Measurements from ENCODE around the gene SAMD14.

Gene SAMD14

GRCh38 chr17:50132104-50132794, 2.3 kb upstream of the SAMD14 start:
- Histone ChIP-seq H3K27me3 (ENCODE audit: control insufficient read depth, insufficient read depth, low read length) (no peaks in the 10 kb centered on the region), H3K4me1 (peaks cover 15% of the 10 kb centered on the region), H2AFZ (no peak overlapping the region), H3K4me3 (ENCODE audit: low read depth, low read length) (no peak overlapping the region), H3K36me3 (ENCODE audit: control insufficient read depth, insufficient read depth, low read length) (no peaks in the 10 kb centered on the region), H3K4me2 (ENCODE audit: low read length) (peak overlapping the region; percentile 37), H3K79me2 (no peaks in the 10 kb centered on the region), H3K9ac (no peak overlapping the region), H3K9me3 (ENCODE audit: control insufficient read depth, low read length) (no peaks in the 10 kb centered on the region), H3K27ac (peak overlapping the region; percentile 68)
- no peak for TF ChIP-seq CTCF (IDR thresholded peaks at IDR 0.05)

- H2AFZ ChIP-seq, result no peak overlapping the region
- no peak overlapping the region for H3K27ac ChIP-seq
- TF ChIP-seq CTCF (IDR thresholded peaks at IDR 0.05), result no peak
- no peaks in the 10 kb centered on the region for H3K36me3 ChIP-seq (ENCODE audit: control insufficient read depth, insufficient read depth, low read length)
- peaks cover 15% of the 10 kb centered on the region for H3K4me1 ChIP-seq
- no peak overlapping the region for H3K4me3 ChIP-seq (ENCODE audit: low read depth, low read length)
- no peaks in the 10 kb centered on the region for H3K27me3 ChIP-seq (ENCODE audit: control insufficient read depth, insufficient read depth, low read length)
- H3K79me2 ChIP-seq, result no peaks in the 10 kb centered on the region
- no peak overlapping the region for H3K9ac ChIP-seq
- H3K4me2 ChIP-seq (ENCODE audit: low read length), result peak overlapping the region; percentile 42
- no peaks in the 10 kb centered on the region for H3K9me3 ChIP-seq (ENCODE audit: control insufficient read depth, low read length)
Measured at GRCh38 chr17:50130559-50131305, 772 bp upstream of the SAMD14 start.

GRCh38 chr17:50129353-50129727, 620 bp downstream of the SAMD14 start:
- Histone ChIP-seq H3K27ac (no peak overlapping the region), H3K4me3 (ENCODE audit: low read depth, low read length) (peak overlapping the region; percentile 37), H3K79me2 (no peaks in the 10 kb centered on the region), H2AFZ (peak overlapping the region; percentile 22), H3K4me1 (peaks cover 15% of the 10 kb centered on the region), H3K27me3 (ENCODE audit: control insufficient read depth, insufficient read depth, low read length) (no peaks in the 10 kb centered on the region), H3K9ac (no peak overlapping the region), H3K9me3 (ENCODE audit: control insufficient read depth, low read length) (no peaks in the 10 kb centered on the region), H3K36me3 (ENCODE audit: control insufficient read depth, insufficient read depth, low read length) (no peaks in the 10 kb centered on the region), H3K4me2 (ENCODE audit: low read length) (peak overlapping the region; percentile 66)
- no peak for TF ChIP-seq CTCF (IDR thresholded peaks at IDR 0.05)

- no peaks in the 10 kb centered on the region for H3K79me2 ChIP-seq
- no peak overlapping the region for H3K9ac ChIP-seq
- no peaks in the 10 kb centered on the region for H3K36me3 ChIP-seq (ENCODE audit: control insufficient read depth, insufficient read depth, low read length)
- no peaks in the 10 kb centered on the region for H3K9me3 ChIP-seq (ENCODE audit: control insufficient read depth, low read length)
- peak overlapping the region; percentile 45 for H2AFZ ChIP-seq
- no peak overlapping the region for H3K27ac ChIP-seq
- no peaks in the 10 kb centered on the region for H3K27me3 ChIP-seq (ENCODE audit: control insufficient read depth, insufficient read depth, low read length)
- no peak overlapping the region for H3K4me3 ChIP-seq (ENCODE audit: low read depth, low read length)
- H3K4me2 ChIP-seq (ENCODE audit: low read length), result peak overlapping the region; percentile 66
- no peak for TF ChIP-seq CTCF (IDR thresholded peaks at IDR 0.05)
- peaks cover 15% of the 10 kb centered on the region for H3K4me1 ChIP-seq
Measured at GRCh38 chr17:50128441-50129352, 1.3 kb downstream of the SAMD14 start.

Measured in parathyroid adenoma (tissue), 2 donors.